Measurements from ENCODE around the gene DNASE1L1. TPM values are rescaled to one million over a fixed set of nuclear protein-coding genes. Genes with fewer than 3 reads are reported as not detected.
"Not testable (repeated sequence)": the region's sequence is repeated elsewhere in the genome, so short reads cannot be mapped to it uniquely, and the experiment has no call there.

Gene DNASE1L1
- total RNA-seq, 1 donor from 2014 or later = 134 TPM

DNA sequence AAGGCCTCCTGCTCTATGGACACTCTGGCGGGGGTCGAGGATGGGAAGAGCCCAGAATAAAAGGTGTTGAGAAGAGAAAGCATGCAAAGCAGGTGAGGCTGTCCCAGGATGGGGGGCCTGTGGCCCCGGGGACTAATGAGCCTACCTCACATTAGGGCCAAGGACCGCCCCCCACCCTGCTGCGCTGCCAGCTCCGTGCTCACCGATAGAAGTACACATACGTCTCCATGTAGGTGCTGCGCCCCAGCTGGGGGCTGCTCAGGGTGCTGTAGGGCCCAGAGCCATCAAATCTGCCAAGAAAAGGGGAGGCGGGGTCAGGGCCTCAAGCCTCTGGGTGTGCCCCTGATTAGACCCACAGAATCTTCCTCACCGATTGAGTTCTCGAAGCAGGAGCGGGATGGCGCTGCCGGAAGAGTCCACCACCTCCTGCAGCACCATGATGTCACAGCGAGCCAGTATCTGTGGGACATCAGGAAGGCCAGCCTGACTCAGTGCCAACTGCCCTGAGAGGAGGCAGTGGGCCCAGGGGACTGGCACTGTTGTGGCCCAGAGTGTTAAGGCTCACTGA is 4.3 kb downstream of the DNASE1L1 start:
- no peak for DNase-seq (ENCODE audit: low read depth, low spot score)

GRCh38 chrX:154403858-154404257 is 5.2 kb downstream of the DNASE1L1 start:
- DNase-seq (ENCODE audit: low read depth, low spot score) = no peak

- no peak for DNase-seq (ENCODE audit: low read depth, low spot score)
Observed at GRCh38 chrX:154403192-154403591, 5.9 kb downstream of the DNASE1L1 start.

- no peak for DNase-seq (ENCODE audit: low read depth, low spot score)
Observed at GRCh38 chrX:154402622-154403127, 6.4 kb downstream of the DNASE1L1 start.

DNA sequence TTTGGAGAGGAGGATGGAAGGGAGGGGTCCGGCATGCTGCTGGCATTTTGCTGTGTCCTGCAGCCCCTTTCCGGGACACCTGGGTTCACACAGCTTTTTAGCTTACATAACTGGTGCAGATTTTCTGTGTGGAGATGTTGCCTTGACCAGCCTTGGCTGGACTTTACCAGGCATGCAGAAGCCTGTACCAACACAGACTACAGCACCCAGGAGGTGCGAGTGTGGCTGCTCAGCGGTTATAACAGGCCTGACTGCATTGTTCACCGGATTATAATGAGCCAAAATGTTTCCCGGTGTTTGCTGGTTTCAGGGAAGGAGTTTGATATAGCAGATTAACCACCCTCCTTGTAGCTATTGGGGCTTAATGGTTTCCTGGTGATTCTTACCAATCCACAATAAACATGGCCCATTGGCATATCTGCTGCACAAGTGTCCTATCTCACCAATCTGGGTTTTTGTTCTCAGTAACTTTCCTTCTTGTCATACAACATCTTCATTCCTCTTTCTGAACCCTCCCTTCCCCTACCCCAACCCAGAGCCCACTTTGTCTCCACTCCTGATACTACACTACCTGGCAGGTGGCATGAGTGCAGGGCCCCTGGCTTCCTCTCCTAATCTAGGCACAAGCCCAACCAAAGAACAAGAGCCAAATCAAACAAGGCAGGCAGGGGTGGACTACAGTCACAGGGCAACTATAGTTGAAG is 7.0 kb downstream of the DNASE1L1 start:
- no peak for DNase-seq (ENCODE audit: low read depth, low spot score)

DNA sequence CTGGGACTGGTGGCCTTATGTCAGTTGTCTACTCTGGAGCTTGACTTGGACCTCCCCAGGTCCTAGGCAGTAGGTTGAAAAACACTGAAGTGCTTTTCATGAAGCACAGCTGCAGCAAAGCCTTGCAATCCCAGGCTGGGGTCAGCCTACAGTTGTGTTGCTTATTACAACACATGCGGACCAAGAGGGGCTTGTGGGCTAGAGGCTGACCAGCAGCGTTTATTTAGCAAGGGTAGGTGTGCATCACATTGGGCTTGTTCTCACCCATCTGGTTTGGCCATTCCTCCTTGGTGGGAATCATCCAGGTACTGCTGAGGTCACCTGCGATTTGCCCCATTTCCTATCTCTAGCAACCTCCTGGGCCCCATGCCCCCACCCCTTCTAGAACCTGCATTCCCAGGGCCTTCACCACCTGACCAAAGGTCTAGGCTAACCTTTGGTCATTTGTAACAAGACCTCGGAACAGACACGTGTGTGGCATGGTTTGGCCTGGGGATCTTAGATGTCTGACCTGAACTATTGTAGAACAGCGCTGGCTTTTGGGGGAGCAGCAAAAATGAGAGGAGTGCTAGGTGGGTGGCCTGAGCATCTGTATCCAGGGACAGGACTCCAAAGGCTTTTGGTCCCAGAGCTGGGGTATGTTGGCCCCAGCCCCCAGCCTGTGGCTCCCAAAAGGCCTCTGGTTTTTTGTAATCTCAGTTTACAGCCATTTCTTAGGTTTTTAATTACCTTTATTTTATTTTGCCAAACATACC is 7.8 kb downstream of the DNASE1L1 start:
- DNase-seq (ENCODE audit: low read depth, low spot score) = no peak

DNA sequence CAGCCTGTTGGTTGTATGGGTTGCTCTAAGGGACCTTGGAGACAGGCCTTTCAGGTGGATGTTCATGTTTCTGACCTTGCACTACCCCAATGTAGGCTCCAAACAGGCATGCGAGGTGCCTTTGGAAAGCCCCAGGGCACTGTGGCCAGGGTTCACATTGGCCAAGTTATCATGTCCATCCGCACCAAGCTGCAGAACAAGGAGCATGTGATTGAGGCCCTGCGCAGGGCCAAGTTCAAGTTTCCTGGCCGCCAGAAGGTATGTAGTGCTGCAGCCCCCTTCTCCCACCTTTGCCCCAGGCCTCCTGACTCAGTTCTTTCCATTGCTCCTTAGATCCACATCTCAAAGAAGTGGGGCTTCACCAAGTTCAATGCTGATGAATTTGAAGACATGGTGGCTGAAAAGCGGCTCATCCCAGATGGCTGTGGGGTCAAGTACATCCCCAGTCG is 8.7 kb downstream of the DNASE1L1 start:
- DNase-seq (ENCODE audit: low read depth, low spot score) = not testable (repeated sequence)

DNA sequence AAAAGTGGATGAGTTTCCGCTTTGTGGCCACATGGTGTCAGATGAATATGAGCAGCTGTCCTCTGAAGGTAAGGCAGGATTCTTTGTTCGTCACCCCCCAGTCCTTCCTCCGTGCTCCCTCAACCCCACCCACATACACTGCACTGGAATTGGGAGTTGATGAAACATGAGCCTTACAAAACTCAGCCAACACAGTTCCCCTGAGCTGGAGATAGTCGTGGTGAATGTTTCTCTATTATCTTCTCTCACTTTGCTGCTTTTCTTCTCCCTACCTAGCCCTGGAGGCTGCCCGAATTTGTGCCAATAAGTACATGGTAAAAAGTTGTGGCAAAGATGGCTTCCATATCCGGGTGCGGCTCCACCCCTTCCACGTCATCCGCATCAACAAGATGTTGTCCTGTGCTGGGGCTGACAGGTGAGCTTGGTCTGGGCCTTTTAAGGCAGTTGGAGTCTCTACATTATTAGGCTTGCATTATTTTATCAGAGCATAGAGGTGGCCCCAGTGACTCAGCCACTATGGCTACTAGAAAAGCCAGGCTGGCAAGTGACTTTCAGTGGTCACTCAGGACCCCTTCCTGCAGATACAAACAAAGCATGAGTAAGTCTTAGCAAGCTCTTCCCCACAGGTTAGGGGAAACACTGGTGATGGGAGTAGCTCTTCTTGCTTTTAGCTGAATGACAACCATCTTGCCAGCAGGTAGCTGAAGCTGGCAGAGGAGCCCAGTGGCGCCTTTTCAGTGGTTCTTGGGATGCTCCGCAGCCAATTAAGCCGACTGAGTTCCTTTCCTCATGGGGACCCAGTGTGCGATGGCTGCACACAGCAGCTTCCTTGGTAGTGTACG is 9.3 kb downstream of the DNASE1L1 start:
- no peak for DNase-seq (ENCODE audit: low read depth, low spot score)

- DNase-seq (ENCODE audit: low read depth, low spot score) = no peak
Observed at GRCh38 chrX:154398668-154399526, 10.2 kb downstream of the DNASE1L1 start.

DNA sequence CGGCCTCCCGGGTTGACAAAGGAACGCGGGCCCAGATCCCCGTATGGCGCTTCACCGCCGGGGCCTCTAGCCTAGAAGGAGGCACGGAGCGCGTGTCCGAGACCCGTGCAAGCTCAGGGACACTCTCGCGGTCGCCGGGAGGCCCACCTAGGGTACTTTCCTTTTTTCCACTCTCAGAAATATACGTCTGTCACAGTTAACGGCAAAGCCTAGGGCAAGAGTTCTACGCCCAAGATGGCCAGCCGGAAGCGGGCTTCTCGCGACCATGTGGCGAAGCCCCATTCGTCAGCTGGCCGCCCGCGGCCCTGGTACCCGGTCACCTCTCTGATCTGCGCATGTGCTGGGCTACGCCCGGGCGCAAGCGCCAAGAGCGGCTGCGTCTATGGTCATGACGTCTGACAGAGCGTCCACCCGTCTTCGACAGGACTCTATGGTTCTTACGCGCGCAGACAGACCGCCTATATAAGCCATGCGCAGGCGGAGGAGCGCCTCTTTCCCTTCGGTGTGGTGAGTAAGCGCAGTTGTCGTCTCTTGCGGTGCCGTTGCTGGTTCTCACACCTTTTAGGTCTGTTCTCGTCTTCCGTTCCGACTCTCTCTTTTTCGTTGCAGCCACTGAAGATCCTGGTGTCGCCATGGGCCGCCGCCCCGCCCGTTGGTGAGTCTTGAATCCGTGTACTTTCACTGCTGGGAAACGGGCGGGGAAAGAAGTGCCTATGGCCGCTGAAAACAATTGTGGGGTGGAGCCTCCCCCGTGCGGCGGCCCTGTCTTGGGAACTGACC is 11.0 kb downstream of the DNASE1L1 start, which contains the start of gene RPL10:
Gene RPL10, plus strand, starts transcription at position 490 of the 780 bp plus-strand sequence. Its CDS starts 143 bp downstream, at position 633.
- peak; percentile 86 for DNase-seq (ENCODE audit: low read depth, low spot score)

GRCh38 chrX:154396973-154397887 is 11.8 kb downstream of the DNASE1L1 start:
- no peak for DNase-seq (ENCODE audit: low read depth, low spot score)

DNA sequence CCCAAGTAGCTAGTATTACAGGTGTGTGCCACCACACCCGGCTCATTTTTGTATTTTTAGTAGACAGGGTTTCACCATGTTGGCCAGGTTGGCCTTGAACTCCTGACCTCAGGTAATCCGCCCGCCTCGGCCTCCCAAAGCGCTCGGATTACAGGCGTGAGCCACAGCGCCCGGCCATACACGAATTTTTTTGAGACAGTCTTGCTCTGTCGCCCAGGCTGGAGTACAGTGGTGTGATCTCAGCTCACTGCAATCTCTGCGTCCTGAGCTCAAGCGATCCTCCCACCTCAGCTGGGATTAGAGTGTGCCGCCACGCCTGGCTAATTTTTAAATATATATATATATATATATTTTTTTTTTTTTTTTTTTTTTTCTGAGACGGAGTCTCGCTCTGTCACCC is 12.7 kb downstream of the DNASE1L1 start:
- DNase-seq (ENCODE audit: low read depth, low spot score) = not testable (repeated sequence)

DNA sequence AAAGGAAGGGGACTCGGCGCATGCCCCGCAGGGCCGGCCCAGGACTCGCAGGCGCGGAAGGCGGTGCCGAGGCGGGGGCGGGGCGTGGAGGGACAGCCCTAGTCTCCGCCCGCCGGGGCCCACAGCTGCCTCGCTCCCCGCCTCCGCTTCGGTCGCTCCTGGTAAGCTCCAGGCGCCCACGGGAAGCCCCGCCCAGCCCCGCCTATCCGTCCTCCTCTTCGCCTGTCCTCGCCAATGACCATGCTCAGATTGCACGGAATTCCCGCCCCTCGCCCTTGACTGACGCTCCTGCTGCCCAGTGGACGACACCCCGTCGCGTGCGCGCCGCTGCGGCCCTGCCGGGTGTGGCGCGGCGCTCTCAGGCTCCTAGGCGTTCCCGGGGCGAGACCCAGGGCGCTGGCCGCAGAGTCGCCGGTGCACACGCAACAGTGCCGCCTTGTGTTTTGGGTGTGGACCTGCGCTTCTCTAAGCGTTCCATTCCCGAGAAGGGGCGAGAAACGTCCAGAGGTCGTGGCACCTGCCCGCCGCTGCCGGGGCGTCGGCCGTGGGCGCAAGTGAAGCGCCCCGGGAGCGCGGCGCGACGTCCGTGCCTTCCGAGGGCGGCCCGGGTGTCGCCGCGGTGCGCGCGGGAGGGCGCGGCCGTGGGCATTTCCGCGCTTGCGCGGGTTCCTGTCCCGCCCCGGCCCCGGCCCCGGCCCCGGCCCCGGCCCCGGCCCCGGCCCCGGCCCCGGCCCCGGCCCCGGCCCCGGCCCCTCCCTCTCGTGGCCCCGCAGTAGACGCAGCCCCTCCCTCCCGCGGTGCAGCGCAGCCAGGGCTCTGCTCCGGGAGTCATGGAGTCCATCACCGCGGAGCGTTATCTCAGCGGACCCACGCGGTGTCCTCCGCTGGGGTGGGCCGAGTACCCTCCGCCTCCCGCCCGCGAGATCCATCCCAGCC is 19.0 kb downstream of the DNASE1L1 start:
- not testable (repeated sequence) for DNase-seq (ENCODE audit: low read depth, low spot score)

- DNase-seq (ENCODE audit: low read depth, low spot score) = not testable (repeated sequence)
Observed at GRCh38 chrX:154388649-154389048, 20.4 kb downstream of the DNASE1L1 start.

DNA sequence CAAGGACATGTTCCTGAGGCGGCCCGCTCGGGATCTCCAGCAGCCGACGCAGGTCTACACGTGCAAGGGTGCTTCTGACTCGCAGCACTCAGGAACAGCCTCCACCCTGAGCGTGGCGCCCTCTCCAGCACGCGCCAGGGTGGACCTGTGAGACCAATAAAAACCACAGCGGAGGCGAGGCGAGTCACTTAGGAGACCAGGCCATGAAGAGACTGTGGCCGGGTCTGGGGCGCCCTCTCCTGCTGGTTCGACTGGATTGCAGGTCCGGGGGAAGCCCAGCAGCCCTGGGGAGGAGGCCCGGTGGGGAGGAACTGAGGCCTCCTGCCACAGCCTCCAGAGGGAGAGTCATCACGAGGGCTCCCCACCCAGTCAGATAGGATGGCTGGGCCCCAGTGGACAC is 21.0 kb downstream of the DNASE1L1 start:
- not testable (repeated sequence) for DNase-seq (ENCODE audit: low read depth, low spot score)

DNA sequence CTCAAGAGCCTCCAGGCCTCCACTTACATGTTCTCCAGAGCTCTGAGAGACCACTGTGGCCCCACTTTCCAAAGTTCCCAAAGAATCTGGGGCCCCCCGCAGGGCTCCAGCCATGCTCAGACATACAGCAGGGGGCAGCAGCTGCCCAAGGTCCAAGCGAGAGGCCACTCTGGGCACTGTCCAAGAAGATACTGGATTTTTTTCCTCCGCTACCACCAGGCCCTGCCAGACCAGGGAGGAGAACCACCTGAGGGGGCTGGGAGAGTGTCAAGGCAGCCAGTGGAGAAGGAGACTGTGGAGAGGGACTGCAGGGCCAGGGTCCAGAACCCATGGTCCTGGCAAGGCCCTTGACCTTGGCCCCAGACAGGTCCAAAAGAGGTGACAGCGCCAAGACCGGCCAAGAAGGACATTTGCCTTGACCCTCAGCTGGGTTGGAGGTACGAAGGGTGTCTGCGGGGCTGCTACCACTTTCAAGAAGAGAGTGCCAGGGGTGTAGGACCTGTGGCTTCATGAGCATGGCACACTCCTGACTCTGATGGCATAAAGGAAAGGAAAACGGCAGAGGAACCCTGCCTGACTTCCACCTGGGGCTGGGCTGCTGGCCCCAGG is 24.7 kb downstream of the DNASE1L1 start:
- no peak for DNase-seq (ENCODE audit: low read depth, low spot score)

Measured in pulmonary artery endothelial cell (primary cell).